ENCODE data around the gene ACP2. TPM values are rescaled to one million over a fixed set of nuclear protein-coding genes. Genes with fewer than 3 reads are reported as not detected.
"Not testable (repeated sequence)": the region's sequence is repeated elsewhere in the genome, so short reads cannot be mapped to it uniquely, and the experiment has no call there.

The ACP2 gene
- total and polyA plus RNA-seq, 8 donors: 37.1 to 59.9 (median 41.4) TPM

DNA sequence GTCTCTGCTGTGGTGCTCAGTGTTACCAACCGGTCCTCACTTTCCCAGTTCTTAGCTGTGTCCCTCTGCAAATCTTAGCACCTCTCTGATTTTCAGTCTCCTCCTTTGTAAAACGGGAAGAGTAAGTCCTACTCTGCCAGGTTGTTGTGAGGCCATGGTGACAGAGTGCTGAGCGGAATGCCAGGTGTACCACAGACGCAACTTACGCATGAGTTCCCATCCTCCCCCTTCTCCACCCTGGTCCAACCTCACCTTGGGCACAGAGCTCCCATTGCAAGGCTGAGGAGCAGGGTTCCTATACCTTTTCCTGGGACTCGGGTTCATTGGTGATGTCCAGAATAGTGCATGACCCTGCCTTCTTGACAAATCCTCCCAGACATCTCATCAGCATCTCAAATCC is 41.2 kb downstream of the ACP2 start:
- intact Hi-C loops (cut with DNase I): no loop called here

DNA sequence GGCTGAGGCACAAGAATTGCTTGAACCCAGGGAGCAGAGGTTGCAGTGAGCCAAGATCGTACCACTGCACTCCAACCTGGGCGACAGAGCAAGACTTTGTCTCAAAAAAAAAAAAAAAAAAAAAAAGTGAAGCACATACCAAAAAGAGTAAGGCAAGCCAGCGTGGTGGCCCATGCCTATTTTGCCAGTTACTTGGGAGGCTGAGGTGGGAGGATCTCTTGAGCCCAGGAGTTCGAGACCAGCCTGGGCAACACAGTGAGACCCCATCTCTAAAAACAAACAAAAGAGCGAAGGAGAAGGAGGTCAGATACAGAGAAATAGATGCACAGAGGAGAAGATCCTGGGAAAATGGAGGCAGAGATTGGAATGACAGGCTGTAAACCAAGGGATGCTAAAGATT is 42.0 kb downstream of the ACP2 start:
- DNase-seq; H3K9me3 ChIP-seq; intact Hi-C loops (cut with DNase I); H3K4me1 ChIP-seq; H3K27ac ChIP-seq; ATAC-seq; H3K36me3 ChIP-seq; H3K27me3 ChIP-seq; H3K4me3 ChIP-seq: not testable (repeated sequence)

More for the DNA sequence above, 41.2 kb downstream of the ACP2 start:
- TF ChIP-seq, protein P1, sequence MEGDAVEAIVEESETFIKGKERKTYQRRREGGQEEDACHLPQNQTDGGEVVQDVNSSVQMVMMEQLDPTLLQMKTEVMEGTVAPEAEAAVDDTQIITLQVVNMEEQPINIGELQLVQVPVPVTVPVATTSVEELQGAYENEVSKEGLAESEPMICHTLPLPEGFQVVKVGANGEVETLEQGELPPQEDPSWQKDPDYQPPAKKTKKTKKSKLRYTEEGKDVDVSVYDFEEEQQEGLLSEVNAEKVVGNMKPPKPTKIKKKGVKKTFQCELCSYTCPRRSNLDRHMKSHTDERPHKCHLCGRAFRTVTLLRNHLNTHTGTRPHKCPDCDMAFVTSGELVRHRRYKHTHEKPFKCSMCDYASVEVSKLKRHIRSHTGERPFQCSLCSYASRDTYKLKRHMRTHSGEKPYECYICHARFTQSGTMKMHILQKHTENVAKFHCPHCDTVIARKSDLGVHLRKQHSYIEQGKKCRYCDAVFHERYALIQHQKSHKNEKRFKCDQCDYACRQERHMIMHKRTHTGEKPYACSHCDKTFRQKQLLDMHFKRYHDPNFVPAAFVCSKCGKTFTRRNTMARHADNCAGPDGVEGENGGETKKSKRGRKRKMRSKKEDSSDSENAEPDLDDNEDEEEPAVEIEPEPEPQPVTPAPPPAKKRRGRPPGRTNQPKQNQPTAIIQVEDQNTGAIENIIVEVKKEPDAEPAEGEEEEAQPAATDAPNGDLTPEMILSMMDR (IDR thresholded peaks at IDR 0.05): no peak
- H3K4me1 ChIP-seq: no peaks in the 10 kb centered on the region
- no peak overlapping the region for H3K27ac ChIP-seq
- H3K4me3 ChIP-seq: no peak overlapping the region
- no peak for DNase-seq
- ATAC-seq: no peak
- H3K36me3 ChIP-seq: no peaks in the 10 kb centered on the region
- no peaks in the 10 kb centered on the region for H3K27me3 ChIP-seq
- no peaks in the 10 kb centered on the region for H3K9me3 ChIP-seq

DNA sequence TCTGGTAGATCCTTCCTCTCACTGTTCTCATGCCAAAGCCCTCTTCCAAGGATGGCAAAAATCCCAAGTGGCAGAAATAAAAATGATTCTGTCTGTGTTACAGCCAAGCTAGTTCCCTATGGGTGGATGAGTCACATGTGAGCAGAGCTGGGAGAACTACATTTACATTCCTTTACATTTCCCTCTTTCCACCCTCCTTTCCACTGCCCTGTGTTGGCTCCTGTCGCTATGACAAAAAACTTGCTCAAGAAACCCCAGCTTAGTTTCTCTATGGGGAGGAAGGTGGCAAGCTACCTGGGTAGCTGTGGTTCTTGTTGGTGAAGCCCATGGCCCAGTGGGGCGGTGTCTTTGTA is 44.0 kb downstream of the ACP2 start:
- Histone ChIP-seq H3K9me3 (no peaks in the 10 kb centered on the region), H3K36me3 (no peaks in the 10 kb centered on the region), H3K4me3 (no peak overlapping the region), H3K27me3 (no peaks in the 10 kb centered on the region), H3K4me1 (no peaks in the 10 kb centered on the region), H3K27ac (no peak overlapping the region)
- intact Hi-C loops (cut with DNase I): no loop called here
- no peak for DNase-seq
- no peak for ATAC-seq
- TF ChIP-seq, protein P1 (IDR thresholded peaks at IDR 0.05): no peak

DNA sequence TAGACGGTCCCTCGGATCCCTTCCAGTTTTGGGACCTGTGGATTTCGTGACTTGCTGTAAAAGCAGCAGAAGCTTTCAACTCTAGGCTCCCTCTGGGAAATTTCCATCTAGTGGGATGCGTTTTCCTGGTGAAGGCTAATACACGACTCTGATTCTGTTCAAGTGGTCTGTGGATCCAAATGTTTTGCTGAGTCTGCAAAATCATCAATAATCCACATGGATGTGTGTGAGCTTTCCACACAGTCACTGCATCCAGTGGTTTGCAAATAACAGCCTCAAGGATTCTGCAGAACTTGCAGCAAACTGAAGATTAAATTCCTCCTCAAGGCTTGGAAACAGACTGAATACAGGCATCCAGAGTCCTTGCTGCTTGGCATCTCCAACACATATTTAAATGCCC is 46.0 kb downstream of the ACP2 start:
- TF ChIP-seq, protein P1 (IDR thresholded peaks at IDR 0.05): no peak
- H3K4me3 ChIP-seq: no peak overlapping the region
- H3K4me1 ChIP-seq: no peaks in the 10 kb centered on the region
- no peaks in the 10 kb centered on the region for H3K36me3 ChIP-seq
- H3K27ac ChIP-seq: no peak overlapping the region
- H3K27me3 ChIP-seq: no peaks in the 10 kb centered on the region
- H3K9me3 ChIP-seq: no peaks in the 10 kb centered on the region
- DNase-seq (no peak), ATAC-seq (no peak)
- intact Hi-C loops (cut with DNase I): no loop called here

DNA sequence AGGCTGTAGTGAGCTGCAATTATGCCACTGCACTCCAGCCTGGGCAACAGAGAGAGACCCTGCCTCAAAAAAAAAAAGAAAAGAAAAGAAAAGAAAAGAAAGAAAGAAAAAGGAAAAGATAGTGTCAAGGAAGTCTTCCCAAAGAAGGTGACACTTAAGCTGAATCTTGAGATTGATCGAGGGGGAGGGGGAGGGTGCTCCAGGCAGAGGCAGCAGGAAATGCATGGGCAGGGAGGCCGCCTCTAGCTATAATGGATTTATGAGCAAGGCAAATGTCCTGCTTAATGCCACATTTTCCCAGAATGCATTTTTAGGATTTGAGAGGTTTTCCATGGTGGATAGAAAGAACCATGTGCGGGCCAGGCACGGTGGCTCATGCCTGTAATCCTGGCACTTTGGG is 47.6 kb downstream of the ACP2 start:
- DNase-seq (no peak), ATAC-seq (no peak)
- no peaks in the 10 kb centered on the region for H3K27me3 ChIP-seq
- no peaks in the 10 kb centered on the region for H3K9me3 ChIP-seq
- H3K4me3 ChIP-seq: no peak overlapping the region
- no peaks in the 10 kb centered on the region for H3K4me1 ChIP-seq
- no peaks in the 10 kb centered on the region for H3K36me3 ChIP-seq
- intact Hi-C loops (cut with DNase I): no loop called here
- H3K27ac ChIP-seq: no peak overlapping the region
- TF ChIP-seq, protein P1 (IDR thresholded peaks at IDR 0.05): no peak

DNA sequence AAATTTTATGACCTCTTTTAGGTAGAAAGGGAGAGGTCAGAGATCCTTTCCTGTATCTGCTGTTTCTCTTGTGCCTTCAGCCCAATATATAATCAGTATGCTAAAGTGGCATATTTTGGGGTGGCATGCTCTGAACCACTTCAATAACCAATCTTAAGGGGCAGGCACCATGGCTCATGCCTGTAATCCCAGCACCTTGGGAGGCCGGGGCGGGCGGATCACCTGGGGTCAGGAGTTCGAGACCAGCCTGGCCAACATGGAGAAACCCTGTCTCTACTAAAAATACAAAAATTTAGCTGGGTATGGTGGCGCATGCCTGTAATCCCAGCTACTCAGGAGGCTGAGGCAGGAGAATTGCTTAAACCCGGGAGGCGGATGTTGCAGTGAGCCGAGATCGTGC is 50.5 kb downstream of the ACP2 start:
- H3K4me1 ChIP-seq; H3K27me3 ChIP-seq; H3K9me3 ChIP-seq; H3K27ac ChIP-seq; intact Hi-C loops (cut with DNase I); ATAC-seq; DNase-seq; H3K36me3 ChIP-seq; H3K4me3 ChIP-seq: not testable (repeated sequence)

Data from left lung (tissue), 10 donors.